Duodenal mucosa (tissue), 2 donors: ENCODE measurements around the gene AGBL3.
"Not testable (repeated sequence)": the region's sequence is repeated elsewhere in the genome, so short reads cannot be mapped to it uniquely, and the experiment has no call there.

Source experiments
- H3K27ac ChIP-seq: one replicate; pipeline ENCODE4 v1.7.0; 2013; ENCODE audit warnings: low read depth, low read length
- H3K27me3 ChIP-seq, 2 donors: one replicate each; pipeline ENCODE4 v1.7.0; 2013; ENCODE audit warnings: low read length in 2 of 2, control low read depth in 1 of 2; ENCODE audit not compliant: insufficient read depth in 2 of 2, control insufficient read depth in 1 of 2
- H3K36me3 ChIP-seq, 2 donors: one replicate each; pipeline ENCODE4 v1.7.0; 2013; ENCODE audit warnings: low read length in 2 of 2, control low read depth in 1 of 2; ENCODE audit not compliant: insufficient read depth in 2 of 2, control insufficient read depth in 1 of 2
- H3K4me1 ChIP-seq, 2 donors: one replicate each; pipeline ENCODE4 v1.7.0; 2013; ENCODE audit warnings: low read length in 2 of 2, control low read depth in 1 of 2; ENCODE audit not compliant: insufficient read depth in 2 of 2, control insufficient read depth in 1 of 2
- H3K4me3 ChIP-seq, 2 donors: one replicate each; pipeline ENCODE4 v1.7.0; 2013; ENCODE audit warnings: low read length in 2 of 2, low read depth in 1 of 2
- H3K9ac ChIP-seq, 2 donors: one replicate each; pipeline ENCODE4 v1.7.0; 2013; ENCODE audit warnings: low read length in 2 of 2, low read depth in 1 of 2
- H3K9me3 ChIP-seq, 2 donors: one replicate each; pipeline ENCODE4 v1.7.0; 2013; ENCODE audit warnings: low read length in 2 of 2, control low read depth in 1 of 2; ENCODE audit not compliant: control insufficient read depth in 1 of 2

Gene AGBL3

GRCh38 chr7:135171581-135172291 is 185.4 kb downstream of the AGBL3 start:
- Histone ChIP-seq H3K4me3 (peak overlapping the region in 1 of 2 donors; percentile 10), H3K4me1 (peaks cover 12 to 41% of the 10 kb centered on the region in 2 donors), H3K36me3 (peaks cover 4 to 21% of the 10 kb centered on the region in 2 donors), H3K27ac (peak overlapping the region; percentile 64)
- H3K9me3 ChIP-seq, H3K27me3 ChIP-seq, H3K9ac ChIP-seq: not testable (repeated sequence)

GRCh38 chr7:135173916-135174315 is 187.6 kb downstream of the AGBL3 start:
- H3K36me3 ChIP-seq, H3K4me3 ChIP-seq, H3K9ac ChIP-seq, H3K9me3 ChIP-seq, H3K27ac ChIP-seq, H3K27me3 ChIP-seq: not testable (repeated sequence)
- peaks cover 5 to 21% of the 10 kb centered on the region in 2 donors for H3K4me1 ChIP-seq

GRCh38 chr7:135174941-135175340 is 188.6 kb downstream of the AGBL3 start:
- Histone ChIP-seq H3K9me3 (peaks cover 0 to under 1% of the 10 kb centered on the region in 2 donors), H3K36me3 (no peaks in the 10 kb centered on the region), H3K27me3 (no peaks in the 10 kb centered on the region), H3K27ac (no peak overlapping the region), H3K9ac (no peak overlapping the region), H3K4me3 (no peak overlapping the region), H3K4me1 (peaks cover 0 to 11% of the 10 kb centered on the region in 2 donors)

- no peaks in the 10 kb centered on the region for H3K36me3 ChIP-seq
- peaks cover 0 to 9% of the 10 kb centered on the region in 2 donors for H3K4me1 ChIP-seq
- H3K9me3 ChIP-seq, result peaks cover 6 to 8% of the 10 kb centered on the region in 2 donors
- H3K27me3 ChIP-seq, result no peaks in the 10 kb centered on the region
- H3K4me3 ChIP-seq, result no peak overlapping the region
- no peak overlapping the region for H3K9ac ChIP-seq
- H3K27ac ChIP-seq, result no peak overlapping the region
These were observed 189.6 kb downstream of the AGBL3 start for GRCh38 chr7:135175931-135176330.

GRCh38 chr7:135177028-135177696 is 190.9 kb downstream of the AGBL3 start:
- peaks cover 17 to 18% of the 10 kb centered on the region in 2 donors for H3K9me3 ChIP-seq
- no peaks in the 10 kb centered on the region for H3K4me1 ChIP-seq
- H3K9ac ChIP-seq, result no peak overlapping the region
- peaks cover 3 to 8% of the 10 kb centered on the region in 2 donors for H3K36me3 ChIP-seq
- no peak overlapping the region for H3K27ac ChIP-seq
- H3K4me3 ChIP-seq, result no peak overlapping the region
- H3K27me3 ChIP-seq, result no peaks in the 10 kb centered on the region

- no peak overlapping the region for H3K27ac ChIP-seq
These were observed 192.1 kb downstream of the AGBL3 start for GRCh38 chr7:135178364-135178763.

DNA sequence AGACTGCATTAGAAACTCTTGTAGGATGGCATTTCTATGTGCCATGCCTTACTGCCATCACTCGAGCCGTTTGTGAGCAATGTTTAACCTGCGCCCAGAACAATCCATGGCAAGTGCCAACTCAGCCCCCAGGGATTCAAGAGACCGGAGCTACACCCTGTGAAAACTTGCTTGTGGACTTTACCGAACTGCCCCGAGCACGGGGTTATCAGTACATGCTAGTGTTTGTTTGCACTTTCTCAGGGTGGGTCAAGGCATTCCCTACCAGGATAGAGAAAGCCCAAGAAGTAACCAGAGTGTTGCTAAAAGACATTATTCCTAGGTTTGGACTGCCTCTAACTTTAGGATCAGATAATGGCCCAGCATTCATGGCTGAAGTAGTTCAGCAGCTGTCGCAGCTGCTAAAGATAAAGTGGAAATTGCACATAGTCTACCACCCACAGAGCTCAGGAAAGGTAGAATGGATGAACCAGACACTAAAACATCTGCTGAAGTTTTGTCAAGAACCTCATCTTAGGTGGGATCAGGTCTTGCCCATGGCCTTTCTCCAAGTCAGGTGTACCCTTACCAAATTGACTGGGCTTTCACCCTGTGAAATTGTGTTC is 193.1 kb downstream of the AGBL3 start:
- peaks cover 17 to 26% of the 10 kb centered on the region in 2 donors for H3K9me3 ChIP-seq
- no peak overlapping the region for H3K9ac ChIP-seq
- no peak overlapping the region for H3K4me3 ChIP-seq
- no peak overlapping the region for H3K27ac ChIP-seq
- peaks cover 9 to 26% of the 10 kb centered on the region in 2 donors for H3K36me3 ChIP-seq
- no peaks in the 10 kb centered on the region for H3K27me3 ChIP-seq
- H3K4me1 ChIP-seq, result no peaks in the 10 kb centered on the region

More at GRCh38 chr7:135178364-135178763, 192.1 kb downstream of the AGBL3 start:
- H3K4me3 ChIP-seq, result no peak overlapping the region
- peaks cover 17 to 26% of the 10 kb centered on the region in 2 donors for H3K9me3 ChIP-seq
- no peaks in the 10 kb centered on the region for H3K4me1 ChIP-seq
- H3K36me3 ChIP-seq, result peaks cover 7 to 17% of the 10 kb centered on the region in 2 donors
- H3K27me3 ChIP-seq, result no peaks in the 10 kb centered on the region
- no peak overlapping the region for H3K9ac ChIP-seq

DNA sequence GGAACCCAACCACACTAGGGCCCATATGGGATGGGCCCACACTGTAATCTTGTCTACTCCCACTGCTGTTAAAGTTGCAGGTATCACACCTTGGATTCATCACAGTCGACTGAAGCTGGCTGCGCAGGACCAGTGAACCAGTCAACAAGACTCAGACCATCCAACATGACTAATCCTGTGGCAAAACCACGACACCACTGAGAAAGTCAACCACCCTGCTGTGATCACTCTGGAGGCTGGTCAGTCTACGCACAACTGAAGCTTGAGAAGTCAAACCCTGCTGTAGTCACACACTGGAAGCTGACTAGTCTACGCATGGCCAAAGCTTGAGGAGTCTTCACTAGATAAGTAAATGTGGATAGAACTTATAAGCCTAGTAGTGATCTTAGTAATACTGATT is 193.8 kb downstream of the AGBL3 start:
- Histone ChIP-seq H3K4me1 (no peaks in the 10 kb centered on the region), H3K27ac (no peak overlapping the region), H3K4me3 (no peak overlapping the region), H3K9me3 (peaks cover 17 to 26% of the 10 kb centered on the region in 2 donors), H3K27me3 (no peaks in the 10 kb centered on the region), H3K9ac (no peak overlapping the region), H3K36me3 (peaks cover 9 to 31% of the 10 kb centered on the region in 2 donors)

DNA sequence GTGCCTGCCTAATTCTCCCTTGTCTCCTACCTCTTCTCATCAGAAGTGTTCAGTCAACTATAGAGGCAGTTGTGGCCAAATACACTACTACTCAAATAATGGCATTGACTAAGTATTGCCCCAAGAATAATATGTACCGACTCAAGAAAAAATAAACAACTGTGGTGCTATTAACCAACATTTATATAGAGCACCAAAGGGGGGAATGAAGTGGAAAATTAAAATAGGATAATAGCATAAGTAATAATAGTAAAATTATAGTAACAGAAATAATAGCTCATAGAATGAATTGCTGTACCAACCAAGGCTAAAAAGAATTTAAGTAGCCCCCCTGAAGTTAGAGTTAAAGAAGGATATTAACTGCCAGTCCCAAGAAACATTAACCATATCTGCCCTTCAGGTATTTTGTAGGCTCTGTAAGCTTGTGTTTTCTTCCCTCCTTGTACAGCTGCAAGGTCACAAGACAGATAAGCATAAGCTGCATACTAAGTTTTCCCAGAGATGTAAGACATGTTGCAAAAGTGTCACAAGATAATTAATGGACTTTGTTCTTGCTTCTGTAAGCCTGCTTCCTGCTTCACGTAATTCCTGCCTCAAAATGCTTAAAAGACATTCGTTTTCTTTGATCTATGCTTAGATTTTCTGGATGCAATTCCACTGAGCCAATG is 195.1 kb downstream of the AGBL3 start:
- Histone ChIP-seq H3K36me3 (peaks cover 17 to 43% of the 10 kb centered on the region in 2 donors), H3K9me3 (peaks cover 17 to 26% of the 10 kb centered on the region in 2 donors)

More for the DNA sequence above, 195.1 kb downstream of the AGBL3 start:
- Histone ChIP-seq H3K27ac (no peak overlapping the region), H3K4me1 (no peaks in the 10 kb centered on the region), H3K27me3 (no peaks in the 10 kb centered on the region), H3K9ac (no peak overlapping the region), H3K4me3 (no peak overlapping the region)
